GM18909 (cell line): ENCODE results near the gene UPK3BL1.
"Not testable (repeated sequence)": the region's sequence is repeated elsewhere in the genome, so short reads cannot be mapped to it uniquely, and the experiment has no call there.

Experiments
- ATAC-seq: cut with Tn5 transposase; IDR thresholded peaks from one replicate; pipeline ENCODE4 v1.9.1; 2021; ENCODE audit warnings: mild to moderate bottlenecking; ENCODE audit not compliant: unreplicated experiment, poor library complexity

Gene UPK3BL1

DNA sequence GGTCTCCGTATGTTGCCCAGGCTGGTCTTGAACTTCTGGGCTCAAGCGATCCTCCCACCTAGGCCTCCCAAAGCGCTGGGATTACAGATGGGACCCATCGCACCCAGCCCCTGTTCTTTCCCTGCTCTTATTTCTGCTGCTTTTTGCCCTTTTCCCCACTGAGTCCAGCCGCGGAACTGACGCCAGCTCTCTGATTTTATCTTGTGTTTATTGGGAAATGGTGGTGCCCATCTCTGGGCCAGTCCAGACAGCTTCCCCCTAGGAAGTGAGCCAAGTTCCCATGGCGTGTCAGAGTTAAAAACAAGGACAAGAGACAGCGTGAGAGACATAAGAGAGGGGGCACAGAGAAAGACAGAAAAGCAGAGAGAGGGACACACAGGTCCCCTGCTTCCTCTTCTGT lies 12.0 kb downstream of the UPK3BL1 start:
- not testable (repeated sequence) for ATAC-seq

DNA sequence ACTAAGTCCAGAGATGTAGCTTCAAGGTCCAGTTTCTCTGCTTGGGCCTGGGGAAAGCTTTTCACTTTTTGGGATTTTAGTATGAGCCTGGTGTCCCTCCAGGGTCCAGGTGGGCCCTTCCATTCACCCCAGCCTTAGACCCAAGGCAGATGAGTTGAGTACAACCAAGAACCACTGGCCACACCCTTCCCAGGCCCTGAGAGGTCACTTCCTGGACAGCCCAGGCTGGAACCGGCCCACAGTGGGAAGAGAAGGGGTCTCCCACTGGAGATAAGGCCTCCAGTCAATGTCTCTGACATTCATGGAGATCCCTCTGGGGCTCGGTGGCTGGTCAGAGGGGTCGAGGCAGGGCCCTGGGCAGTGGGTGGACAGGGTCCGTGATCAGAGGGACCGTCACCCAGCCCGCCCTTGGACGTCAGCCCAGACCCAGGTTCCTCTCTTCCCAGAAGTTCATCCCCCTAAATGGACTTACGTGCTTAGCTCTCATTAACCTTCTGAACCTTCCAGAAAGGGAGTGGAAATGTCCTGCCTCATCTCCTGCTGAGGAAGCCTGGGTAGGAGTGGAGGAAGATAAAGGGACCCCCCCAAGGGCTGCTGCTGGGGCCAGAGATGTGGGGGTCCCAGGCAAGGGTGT lies 15.2 kb downstream of the UPK3BL1 start:
- not testable (repeated sequence) for ATAC-seq

DNA sequence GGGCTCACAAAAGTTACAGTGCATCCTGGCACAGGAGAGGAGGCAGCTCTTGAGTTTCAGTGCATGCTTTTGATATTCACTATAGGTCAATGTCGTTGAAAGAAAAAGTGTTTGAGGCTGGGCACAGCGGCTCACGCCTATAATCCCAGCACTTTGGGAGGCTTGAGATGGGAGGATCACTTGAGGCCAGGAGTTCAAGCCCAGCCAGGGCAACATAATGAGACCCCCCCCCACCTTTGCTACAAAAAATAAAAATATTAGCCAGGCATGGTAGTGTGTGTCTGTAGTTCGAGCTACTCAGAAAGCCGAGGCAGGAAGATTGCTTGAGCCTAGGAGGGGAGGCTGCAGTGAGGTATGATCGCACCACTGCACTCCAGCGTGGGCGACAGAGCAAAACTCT lies 24.5 kb downstream of the UPK3BL1 start:
- ATAC-seq: not testable (repeated sequence)

DNA sequence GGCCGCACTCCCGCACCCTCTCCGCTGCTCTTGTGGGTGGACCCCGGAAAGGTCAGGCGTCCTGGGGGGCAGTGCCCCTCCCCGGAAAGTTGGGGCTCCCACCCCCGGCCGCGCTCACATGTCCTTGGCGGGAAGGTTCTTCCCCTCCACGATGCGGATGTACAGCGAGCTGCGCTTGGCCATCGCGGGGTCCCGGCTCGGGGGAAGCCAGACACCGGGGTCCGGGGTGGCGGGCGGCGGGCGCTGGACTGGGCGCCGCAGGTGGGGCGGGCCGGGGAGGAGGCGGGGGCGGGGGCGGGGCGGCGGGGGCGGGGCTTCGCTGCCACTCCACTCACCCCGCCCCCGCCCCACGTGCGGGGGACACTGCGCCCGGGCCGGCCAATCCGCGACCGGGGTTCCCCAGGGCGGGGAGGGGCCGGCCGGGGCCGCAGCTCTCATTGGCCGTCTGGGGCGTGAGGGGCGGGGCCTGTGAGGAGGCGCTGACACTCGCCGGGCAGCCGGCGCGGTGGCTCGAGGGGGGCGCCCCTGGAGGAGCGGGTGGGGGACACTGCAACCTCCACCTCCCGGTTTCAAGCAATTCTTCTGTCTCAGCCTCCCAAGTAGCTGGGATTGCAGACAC lies 26.0 kb downstream of the UPK3BL1 start, which contains the start of gene RASA4:
Gene RASA4 (minus strand): TSS at position 250 of the 619 bp plus-strand sequence. CDS start 67 bp downstream, at position 183.
- peak; percentile 65 for ATAC-seq

DNA sequence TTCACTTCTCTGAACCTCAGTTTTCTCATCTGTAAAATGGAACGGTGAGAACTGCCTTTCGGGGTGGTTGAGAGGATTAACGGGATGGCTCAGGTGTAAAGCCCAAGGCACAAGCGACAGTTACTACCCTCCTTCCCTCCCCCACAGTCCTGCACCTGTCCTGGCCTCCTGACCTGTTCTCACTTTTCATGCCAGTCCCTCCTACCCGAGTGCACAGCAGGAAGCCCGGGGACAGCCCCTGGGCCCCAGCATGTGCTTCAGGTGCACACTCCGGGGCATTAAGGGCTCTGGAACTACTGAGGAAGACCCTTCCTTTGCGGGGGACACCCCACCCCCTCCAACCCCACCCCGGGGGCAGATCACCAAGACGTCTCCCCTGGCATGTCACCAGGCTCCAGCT lies 26.7 kb downstream of the UPK3BL1 start:
- not testable (repeated sequence) for ATAC-seq

DNA sequence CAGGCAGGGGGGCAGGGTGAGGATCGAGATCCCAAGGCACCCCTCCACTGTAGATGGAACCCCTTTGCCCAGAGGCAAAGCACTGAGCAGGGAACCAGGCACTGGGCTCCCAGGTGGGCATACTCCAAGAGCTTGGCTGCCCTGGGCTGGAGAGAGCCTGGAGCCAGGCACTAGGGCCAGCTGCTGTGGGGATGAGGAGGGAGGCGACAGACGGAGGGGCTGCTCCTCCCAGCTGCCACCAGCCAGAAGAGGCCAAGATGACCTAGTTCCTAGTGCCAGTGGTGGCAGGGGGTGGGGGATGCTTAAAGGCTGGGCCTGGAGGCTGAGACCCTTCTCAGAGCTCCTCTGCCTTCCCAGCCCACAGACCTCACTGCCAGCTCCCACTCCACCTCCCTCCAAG lies 27.7 kb downstream of the UPK3BL1 start:
- not testable (repeated sequence) for ATAC-seq

DNA sequence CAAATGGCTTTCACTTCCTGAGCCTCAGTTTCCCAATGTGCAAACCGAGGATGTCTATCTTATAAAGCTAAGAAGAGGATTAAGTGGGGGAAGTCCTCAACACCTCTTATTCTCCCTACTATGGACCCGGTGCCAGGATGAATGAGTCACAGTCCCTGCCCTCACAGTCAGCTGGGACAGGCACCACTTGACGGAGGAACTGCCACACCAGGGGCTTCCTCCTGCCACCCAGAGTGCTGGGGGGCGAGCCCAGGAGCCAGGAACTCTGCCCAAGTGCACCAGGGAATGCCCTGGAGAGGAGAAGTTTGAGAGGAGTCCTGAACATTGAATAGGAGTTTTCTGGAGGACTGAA lies 28.3 kb downstream of the UPK3BL1 start:
- peak; percentile 28 for ATAC-seq

DNA sequence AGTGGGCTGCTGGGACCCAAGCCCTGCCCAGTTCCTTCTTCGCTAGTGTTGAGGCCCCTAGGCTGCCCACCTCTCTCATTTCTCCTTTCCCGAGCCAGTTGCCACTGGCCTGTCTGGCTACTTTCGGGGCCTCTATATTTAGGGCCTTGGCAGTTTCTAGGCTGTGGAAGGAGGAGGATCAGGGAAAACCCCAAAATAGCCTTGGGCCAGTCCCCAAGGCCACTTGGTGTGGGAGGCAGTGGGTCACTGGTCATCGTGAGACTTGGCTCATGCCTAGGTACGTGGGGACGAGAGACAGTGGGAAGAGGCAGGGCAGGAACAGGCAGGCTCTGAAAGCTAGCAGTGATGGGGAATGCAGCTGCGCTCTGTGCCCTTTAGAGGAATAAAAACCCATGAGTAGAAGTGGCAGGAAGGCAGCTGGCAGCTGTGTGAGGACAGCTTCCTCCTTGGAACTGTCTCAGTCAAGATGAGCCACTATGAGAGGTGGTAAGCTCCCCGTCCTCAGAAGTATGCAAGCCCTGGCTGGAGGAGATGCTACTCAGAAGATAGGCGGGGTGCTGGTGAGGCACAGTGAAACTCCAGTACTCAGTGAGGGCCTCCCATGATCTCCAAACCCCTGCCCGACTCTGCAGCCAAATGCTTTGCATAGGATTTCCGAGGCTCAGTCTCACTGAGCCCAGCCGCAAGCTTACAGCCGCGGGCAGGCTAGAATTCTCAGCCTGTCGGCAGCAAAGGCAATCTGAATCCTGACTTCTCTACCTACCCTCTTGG lies 28.8 kb downstream of the UPK3BL1 start:
- ATAC-seq: peak; percentile 70

DNA sequence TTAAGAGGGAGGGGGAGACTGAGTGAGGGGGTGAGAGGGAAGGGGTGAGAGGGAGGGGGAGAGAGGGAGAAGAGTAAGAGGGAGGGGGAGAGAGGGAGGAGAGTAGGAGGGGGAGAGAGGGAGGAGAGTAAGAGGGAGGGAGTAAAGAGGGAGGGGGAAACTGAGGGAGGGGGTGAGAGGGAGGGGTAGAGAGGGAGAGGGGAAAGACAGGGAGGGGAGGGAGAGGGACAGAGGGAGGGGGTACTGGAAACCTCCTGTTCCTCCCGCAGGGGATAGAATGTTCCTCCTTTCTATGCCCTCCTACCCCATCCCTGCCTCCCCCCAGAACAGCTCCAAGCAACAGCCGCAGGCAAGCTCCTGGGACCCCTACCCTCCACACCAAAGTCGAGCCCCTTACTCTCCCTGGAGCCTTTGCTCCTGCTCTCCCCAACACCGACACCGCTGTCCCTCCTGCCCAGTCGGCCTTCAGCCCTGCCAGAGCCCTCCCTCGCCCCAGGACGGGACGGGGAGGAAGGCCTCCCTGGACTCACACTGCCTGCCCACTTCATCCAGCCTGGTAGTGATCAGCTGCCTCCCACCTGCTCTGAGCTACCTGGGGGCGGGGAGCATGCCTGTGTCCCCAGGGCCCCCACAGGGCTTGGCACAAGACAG lies 30.8 kb downstream of the UPK3BL1 start:
- ATAC-seq: not testable (repeated sequence)

DNA sequence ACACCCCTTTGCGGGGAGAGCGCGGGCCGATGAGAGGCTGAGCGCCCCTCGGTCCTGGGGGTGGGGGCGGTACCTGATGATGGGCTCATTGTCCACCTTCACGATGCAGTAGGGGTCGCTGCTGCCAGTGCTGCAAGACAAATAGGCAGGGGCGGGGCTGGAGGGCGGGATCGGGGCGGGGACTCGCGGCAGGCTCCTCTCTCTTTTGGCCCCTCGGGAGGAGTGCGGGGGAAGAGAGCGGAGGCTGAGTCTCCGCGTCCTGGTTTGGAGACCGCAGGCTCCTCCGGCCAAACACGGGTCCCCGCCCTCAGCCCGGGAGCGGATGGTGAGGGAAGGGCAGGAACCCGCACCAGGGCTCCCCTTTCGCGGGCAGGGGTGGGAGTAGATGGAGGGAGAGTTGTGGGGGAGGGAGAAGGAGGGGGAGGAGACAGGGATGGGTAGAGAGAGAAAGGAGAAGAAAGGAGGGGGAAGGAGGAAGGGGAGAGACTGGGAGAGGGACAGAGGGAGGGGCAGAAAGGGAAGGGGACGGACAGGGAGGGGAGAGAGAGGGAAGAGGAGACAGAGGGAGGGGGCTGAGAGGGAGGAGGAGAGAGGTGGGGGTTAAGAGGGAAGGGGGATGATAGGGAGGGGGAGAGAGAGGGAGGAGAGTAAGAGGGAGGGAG lies 31.4 kb downstream of the UPK3BL1 start:
- ATAC-seq: peak; percentile 52

DNA sequence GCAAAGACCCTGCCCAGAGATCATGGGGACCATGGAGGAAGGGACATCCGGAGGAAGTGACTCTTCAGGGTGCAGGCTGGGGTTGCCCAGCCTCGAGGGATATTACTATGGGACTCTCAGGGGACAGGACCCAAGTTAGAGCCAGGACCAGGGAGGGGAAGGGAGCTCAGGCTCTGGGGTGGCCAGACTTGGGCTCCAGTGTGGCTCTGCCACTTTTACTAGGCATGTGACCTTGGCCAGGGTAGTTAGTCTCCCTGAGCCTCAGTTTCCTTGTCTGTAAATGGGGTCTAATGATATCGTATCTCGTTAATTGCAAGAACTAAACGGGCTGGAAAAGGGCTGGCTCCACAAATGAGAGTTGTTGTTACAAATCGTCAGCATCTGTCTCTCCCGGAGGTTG lies 32.1 kb downstream of the UPK3BL1 start:
- ATAC-seq: not testable (repeated sequence)

DNA sequence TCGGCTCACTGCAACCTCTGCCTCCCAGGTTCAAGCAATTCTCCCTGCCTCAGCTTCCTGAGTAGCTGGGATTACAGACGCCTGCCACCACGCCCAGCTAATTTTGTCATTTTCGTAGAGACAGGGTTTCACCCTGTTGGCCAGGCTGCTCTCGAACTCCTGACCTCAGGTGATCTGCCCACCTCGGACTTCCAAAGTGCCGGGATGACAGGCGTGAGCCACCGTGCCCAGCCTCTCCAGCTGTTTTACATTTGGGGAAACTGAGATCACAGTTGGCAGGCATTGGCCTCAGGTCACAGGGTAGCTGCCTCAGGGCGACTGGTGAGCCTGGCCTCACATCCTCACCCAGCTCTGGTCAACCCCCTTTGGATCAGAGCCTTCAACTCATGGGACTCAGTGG lies 32.9 kb downstream of the UPK3BL1 start:
- ATAC-seq: not testable (repeated sequence)

DNA sequence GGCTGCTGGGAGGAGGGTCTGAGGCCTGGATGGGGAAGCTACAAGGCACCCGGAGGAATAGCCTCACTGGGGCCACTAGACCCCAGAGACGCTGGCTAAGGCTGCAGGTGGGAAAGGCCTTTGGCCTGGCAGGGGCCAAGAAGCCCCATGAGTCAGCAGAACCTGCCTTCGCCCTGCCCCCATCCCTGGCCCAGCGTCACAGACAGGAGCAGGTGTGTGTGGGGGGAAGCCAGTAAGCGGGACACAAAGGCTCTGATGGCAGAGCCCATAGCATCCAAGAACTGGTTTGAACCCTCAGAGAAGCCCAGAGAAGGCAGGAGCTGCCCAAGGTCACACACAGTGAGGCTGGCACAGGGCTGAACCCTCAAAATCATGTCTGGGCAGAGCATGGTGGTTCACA lies 35.7 kb downstream of the UPK3BL1 start:
- ATAC-seq: not testable (repeated sequence)

DNA sequence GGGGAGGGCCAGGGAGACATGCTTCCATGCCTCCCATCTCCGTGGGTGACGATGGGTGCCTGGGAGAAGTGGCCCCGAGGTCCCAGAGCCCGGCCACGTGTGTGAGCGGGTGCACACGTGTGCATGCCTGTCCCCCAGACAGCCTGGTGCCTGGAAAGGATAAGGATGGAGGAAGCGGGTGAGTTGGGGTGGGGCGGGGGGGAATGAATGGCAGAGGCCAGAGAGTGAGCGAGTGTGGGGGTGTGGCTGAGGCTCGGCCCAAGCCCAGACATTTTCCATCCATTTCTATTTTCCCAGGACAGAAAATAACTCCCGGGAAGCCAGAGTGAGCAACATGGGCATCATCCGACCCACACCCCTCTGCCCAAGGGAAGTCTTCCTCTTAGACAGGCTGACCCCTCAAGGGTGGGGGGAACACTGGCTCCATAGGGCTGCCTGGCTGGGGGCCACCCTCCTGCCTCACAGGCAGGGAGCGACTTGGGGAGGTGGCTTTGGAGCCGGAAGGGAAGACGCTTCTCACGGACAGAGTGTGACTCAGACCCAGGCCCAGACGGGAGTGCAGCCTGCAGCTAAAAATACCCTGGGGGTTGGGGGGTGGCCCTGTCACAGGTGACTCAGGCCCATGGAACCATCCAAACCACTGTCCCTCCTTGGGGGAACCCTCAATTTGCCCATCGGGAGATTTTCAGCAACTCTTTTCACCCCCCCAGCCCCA lies 38.0 kb downstream of the UPK3BL1 start:
- ATAC-seq: not testable (repeated sequence)

DNA sequence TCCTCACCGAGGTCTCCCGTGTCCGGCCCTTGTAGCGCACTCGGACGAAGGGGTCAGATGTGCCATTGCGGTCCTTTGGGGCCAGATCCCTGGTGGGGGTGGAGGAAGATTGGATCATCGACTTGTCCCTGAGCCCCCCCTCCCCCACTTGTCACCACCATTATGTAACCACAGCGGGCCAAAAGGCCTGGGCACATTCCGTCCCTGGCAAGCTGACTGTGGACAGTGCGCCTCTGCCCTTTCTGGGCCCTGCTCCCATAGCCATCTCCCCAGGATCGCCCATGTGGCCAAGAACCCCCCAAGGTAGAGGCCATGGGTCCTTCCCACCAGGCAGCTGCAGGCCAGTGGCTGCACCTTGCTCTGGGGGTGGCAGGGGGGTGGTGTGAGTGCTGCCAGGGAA lies 40.3 kb downstream of the UPK3BL1 start:
- ATAC-seq: not testable (repeated sequence)

DNA sequence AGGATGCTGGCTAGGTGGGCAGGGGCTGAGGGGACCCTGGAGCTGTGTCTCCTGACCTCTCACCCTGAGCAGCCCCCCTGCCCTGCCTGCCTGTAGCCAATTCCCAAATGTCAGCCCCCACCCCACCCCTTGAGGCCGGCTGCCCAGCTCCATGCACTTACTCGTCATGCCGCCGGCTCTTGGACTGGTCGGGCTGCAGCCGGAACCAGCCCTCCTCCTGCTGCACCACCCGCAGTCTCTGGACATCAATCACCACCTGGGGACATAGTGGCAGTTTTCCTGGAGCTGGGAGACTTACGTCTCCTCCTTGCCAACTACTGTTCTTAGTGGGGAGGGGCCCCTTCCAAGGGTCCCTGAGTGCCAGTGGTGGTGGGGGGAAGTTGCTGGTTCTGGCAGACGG lies 42.9 kb downstream of the UPK3BL1 start:
- not testable (repeated sequence) for ATAC-seq

DNA sequence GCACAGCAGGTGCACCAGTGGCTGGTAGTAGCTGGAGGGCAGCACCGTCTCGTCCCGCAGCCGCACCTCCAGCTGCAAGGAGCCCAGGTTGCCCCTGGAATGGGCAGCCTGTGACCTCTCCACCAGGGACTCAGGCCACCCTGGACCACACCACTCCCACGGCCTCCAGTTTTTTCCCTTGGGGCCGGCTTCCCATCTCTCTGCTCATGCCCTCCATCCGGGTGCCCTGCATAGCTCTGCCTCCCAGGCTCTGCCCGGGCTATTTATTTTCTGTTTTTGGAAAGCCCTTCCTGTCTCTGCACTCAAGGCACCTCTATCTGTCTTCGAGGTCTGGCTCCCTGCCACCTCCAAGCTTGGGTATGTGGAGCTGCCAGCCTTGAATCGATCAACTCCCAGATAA lies 46.6 kb downstream of the UPK3BL1 start:
- not testable (repeated sequence) for ATAC-seq

DNA sequence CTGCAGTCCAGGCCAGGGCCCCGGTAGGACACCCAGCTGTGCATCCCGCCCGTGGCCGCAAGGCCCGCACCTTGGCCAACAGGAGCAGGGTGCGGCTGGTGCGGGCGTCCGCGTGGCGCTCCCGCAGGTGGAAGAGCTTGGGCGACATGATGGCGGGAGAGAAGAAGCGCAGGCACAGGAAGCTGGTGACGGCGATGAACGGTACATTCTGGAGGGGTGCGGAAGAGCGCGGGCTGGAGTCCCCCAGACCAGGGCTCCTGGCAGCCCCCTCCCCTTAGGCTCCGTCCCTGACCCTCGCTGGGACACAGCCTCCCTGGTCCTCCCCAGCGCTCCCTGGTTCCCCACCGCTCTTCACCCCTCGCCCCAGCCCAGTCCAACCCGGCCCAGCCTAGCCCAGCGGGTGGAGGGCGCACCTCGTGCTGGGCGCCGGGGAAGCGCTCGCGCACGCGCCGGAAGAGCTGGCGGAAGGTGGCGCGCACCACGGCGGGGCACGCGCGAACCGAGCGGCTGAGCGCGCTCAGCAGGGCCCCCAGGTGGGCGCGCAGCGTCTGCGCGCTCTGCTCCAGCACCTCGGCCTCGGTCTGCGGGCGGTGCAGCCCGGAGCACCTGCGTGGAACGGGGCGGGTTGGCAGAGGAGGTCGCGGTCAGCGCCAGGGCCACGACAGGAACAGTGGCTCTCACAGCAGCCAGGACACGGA lies 48.8 kb downstream of the UPK3BL1 start:
- peak; percentile 67 for ATAC-seq

DNA sequence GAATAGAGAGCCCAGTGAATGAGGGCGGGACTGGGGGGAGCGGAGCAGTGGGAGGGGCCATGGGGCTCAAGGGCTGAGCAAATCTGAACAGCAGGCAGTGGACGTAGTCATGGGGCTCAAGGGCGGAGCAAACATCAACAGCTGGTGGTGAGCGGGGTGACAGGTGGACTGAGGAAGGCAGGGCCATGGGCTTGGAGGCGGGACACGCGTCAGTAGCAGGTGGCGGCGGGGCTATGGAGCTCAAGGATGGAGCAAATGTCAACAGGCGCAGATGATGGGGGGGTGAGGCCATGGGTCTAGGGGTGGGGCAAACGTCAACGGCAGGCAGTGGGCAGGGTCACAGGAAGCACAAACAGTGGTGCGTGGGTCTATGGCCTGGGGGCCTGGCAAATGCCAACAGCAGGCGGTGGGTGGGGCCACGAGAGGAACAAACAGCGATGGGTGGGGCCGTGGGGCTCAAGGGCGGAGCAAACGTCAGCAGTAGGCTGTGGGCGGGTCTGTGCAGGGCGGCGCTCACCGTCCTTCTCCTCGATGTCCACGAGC lies 50.0 kb downstream of the UPK3BL1 start:
- ATAC-seq: peak; percentile 65
